Thoracic aorta (tissue), 2 donors: ENCODE data around the gene IL20RA. TPM values are rescaled to one million over a fixed set of nuclear protein-coding genes. Genes with fewer than 3 reads are reported as not detected.

Source experiments
- ATAC-seq: fragments of 150-250 bp; one replicate; pipeline ENCODE4 v1.8.0; 2017; ENCODE audit warnings: low read depth; ENCODE audit not compliant: insufficient number of reproducible peaks, low FRiP score
- DNase-seq: peaks from one replicate; pipeline ENCODE4 v3.0.0-alpha.2; 2020; ENCODE audit warnings: low spot score
- H3K27ac ChIP-seq, 2 donors: fragments of 200-600 bp; sonication (generic); 1 replicate in 1 of 2; 2 replicates in 1 of 2; pipeline ENCODE4 v1.5.1; 2016; ENCODE audit warnings: mild to moderate bottlenecking in 2 of 2, moderate library complexity in 2 of 2
- H3K27me3 ChIP-seq: fragments of 200-600 bp; sonication (generic); replicated peaks from 2 replicates; pipeline ENCODE4 v1.6.0; 2016; ENCODE audit warnings: mild to moderate bottlenecking; ENCODE audit not compliant: insufficient read depth
- H3K36me3 ChIP-seq: fragments of 200-600 bp; sonication (generic); one replicate; pipeline ENCODE4 v1.5.1; 2016
- H3K4me1 ChIP-seq, 2 donors: fragments of 200-600 bp; sonication (generic); 1 replicate in 1 of 2; 2 replicates in 1 of 2; pipeline versions ENCODE4 v1.5.1 to v1.6.0; 2016; ENCODE audit warnings: low read depth in 2 of 2, mild to moderate bottlenecking in 1 of 2; ENCODE audit not compliant: control insufficient read depth in 1 of 2
- H3K4me3 ChIP-seq: fragments of 200-600 bp; sonication (generic); 2 replicates; pipeline ENCODE4 v1.5.1; 2016; ENCODE audit warnings: mild to moderate bottlenecking
- H3K9me3 ChIP-seq: fragments of 200-600 bp; sonication (generic); 2 replicates; pipeline ENCODE4 v1.5.1; 2016
- CTCF ChIP-seq: fragments of 200-600 bp; sonication (generic); IDR thresholded peaks from one replicate; pipeline ENCODE4 v1.5.1; 2019; ENCODE audit warnings: antibody characterized with exemption
- total RNA-seq, 2 donors: library from RNA; depleted of rRNA; stranded (reverse); fragments of >200 nt; gene quantifications; one replicate each; pipeline versions ENCODE4 v1.1.0 to v1.2.3, GENCODE V29; 2016

IL20RA gene
- total RNA-seq, 2 donors from 2014 or later = 0.54 to 1.2 TPM

GRCh38 chr6:136983687-136984086, 61.1 kb downstream of the IL20RA start:
- no peak for DNase-seq
- Histone ChIP-seq H3K27ac (no peak overlapping the region), H3K36me3 (no peaks in the 10 kb centered on the region), H3K9me3 (no peaks in the 10 kb centered on the region), H3K4me3 (no peak overlapping the region), H3K4me1 (no peaks in the 10 kb centered on the region), H3K27me3 (no peaks in the 10 kb centered on the region)
- TF ChIP-seq CTCF = no peak
- ATAC-seq = no peak

GRCh38 chr6:136982928-136983327, 61.8 kb downstream of the IL20RA start:
- no peaks in the 10 kb centered on the region for H3K4me1 ChIP-seq
- H3K36me3 ChIP-seq = no peaks in the 10 kb centered on the region
- no peak overlapping the region for H3K27ac ChIP-seq
- H3K27me3 ChIP-seq = no peaks in the 10 kb centered on the region
- H3K4me3 ChIP-seq = no peak overlapping the region
- DNase-seq (no peak), ATAC-seq (no peak)
- TF ChIP-seq CTCF = no peak
- H3K9me3 ChIP-seq = no peaks in the 10 kb centered on the region

DNA sequence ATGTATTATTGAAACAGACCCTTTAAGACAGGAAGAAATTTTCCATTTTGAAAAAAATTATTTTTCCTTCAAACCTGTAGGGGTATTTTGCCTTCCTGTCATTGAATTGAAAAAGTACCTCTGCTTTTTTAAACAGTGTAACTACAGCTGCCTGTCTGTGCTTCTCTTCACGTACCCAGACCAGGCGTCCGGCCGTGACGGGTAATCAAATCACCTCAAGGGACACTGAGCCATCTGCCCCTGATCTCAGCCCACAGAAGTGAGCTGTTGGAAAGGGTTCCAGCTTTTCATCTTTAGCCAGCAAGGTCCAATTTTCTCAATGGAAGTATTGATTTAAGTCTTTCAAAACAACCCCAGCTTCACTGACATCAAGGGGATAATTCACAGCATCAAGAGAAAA, 64.7 kb downstream of the IL20RA start:
- ATAC-seq (no peak), DNase-seq (no peak)
- no peak for TF ChIP-seq CTCF
- Histone ChIP-seq H3K4me3 (no peak overlapping the region), H3K4me1 (no peaks in the 10 kb centered on the region), H3K36me3 (no peaks in the 10 kb centered on the region), H3K27ac (no peak overlapping the region), H3K9me3 (no peaks in the 10 kb centered on the region), H3K27me3 (no peaks in the 10 kb centered on the region)

GRCh38 chr6:136979206-136979605, 65.6 kb downstream of the IL20RA start:
- DNase-seq (no peak), ATAC-seq (no peak)

GRCh38 chr6:136977075-136977474, 67.7 kb downstream of the IL20RA start:
- no peak overlapping the region for H3K27ac ChIP-seq
- H3K9me3 ChIP-seq = no peaks in the 10 kb centered on the region
- no peak for TF ChIP-seq CTCF
- no peaks in the 10 kb centered on the region for H3K4me1 ChIP-seq
- no peak for ATAC-seq
- H3K36me3 ChIP-seq = no peaks in the 10 kb centered on the region
- no peak for DNase-seq
- no peak overlapping the region for H3K4me3 ChIP-seq
- no peaks in the 10 kb centered on the region for H3K27me3 ChIP-seq

More at GRCh38 chr6:136979206-136979605, 65.6 kb downstream of the IL20RA start:
- H3K9me3 ChIP-seq = no peaks in the 10 kb centered on the region
- no peak for TF ChIP-seq CTCF
- H3K27ac ChIP-seq = no peak overlapping the region
- H3K36me3 ChIP-seq = no peaks in the 10 kb centered on the region
- no peaks in the 10 kb centered on the region for H3K27me3 ChIP-seq
- no peaks in the 10 kb centered on the region for H3K4me1 ChIP-seq
- no peak overlapping the region for H3K4me3 ChIP-seq
